Measurements from ENCODE around the gene NDUFA8. TPM values are rescaled to one million over a fixed set of nuclear protein-coding genes. Genes with fewer than 3 reads are reported as not detected.

Gene NDUFA8
- total RNA-seq, 4 donors from 2014 or later: 16.1 to 59.5 (median 40.3) TPM

- in situ Hi-C loops (cut with MboI; ENCODE audit: low pct_ligation_motif_present in 1 of 4, low pct_unique_long_range_greater_than_20kb in 1 of 4, low sequenced_read_pairs in 3 of 4): loop anchor here in 3 of 4 donors (10.0 to 25.0 kb wide), 4 partner anchors 215 to 332 kb away; no protein-coding TSS in a partner anchor
- H3K4me3 ChIP-seq: no peak overlapping the region
These were observed 29.6 kb downstream of the NDUFA8 start for GRCh38 chr9:122129969-122130368.

DNA sequence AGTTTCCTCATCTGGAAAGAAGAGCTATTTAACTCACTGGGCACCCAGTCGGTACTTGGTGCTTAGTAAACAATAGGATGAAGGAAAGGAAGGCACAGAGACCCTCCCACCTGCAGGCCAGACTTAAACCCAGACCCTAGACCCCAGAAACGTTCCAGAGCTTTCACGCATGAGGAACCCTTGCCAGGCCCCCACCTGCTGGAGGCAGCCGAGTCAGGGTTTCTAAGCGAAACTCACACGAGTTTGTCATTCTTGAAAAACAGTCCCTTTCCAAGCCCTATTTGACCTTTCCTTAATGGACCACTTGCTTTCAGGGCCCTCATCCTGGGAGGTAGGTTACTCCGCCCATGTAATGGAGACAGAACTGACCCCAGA is 30.6 kb downstream of the NDUFA8 start:
- Histone ChIP-seq H3K4me3 (no peak overlapping the region), H3K36me3 (no peaks in the 10 kb centered on the region), H3K9me3 (no peaks in the 10 kb centered on the region), H3K27me3 (peaks cover 41% of the 10 kb centered on the region), H3K27ac (no peak overlapping the region), H3K4me1 (peaks cover 0 to 20% (median 8%) of the 10 kb centered on the region in 4 donors)
- in situ Hi-C loops (cut with MboI; ENCODE audit: low pct_ligation_motif_present in 1 of 4, low pct_unique_long_range_greater_than_20kb in 1 of 4, low sequenced_read_pairs in 3 of 4) (loop anchor here in 3 of 4 donors (10.0 to 25.0 kb wide), 4 partner anchors 216 to 333 kb away; no protein-coding TSS in a partner anchor), intact Hi-C loops (cut with DNase I; ENCODE audit: low total_unique reads) (loop anchor here (10.0 kb wide), 1 partner anchor 326 kb away; no protein-coding TSS in a partner anchor)
- WGBS, 2 donors (ENCODE audit: low coverage in 1 of 2): 73 to 80% methylated on average over 5 to 7 of the region's 7 CpGs
- no peak for TF ChIP-seq POLR2A (IDR thresholded peaks at IDR 0.05)
- TF ChIP-seq CTCF (IDR thresholded peaks at IDR 0.05): no peak
- TF ChIP-seq POLR2AphosphoS5 (IDR thresholded peaks at IDR 0.05): no peak
- TF ChIP-seq EP300 (IDR thresholded peaks at IDR 0.05; ENCODE audit: low read depth): no peak
- DNase-seq: no peak

More at GRCh38 chr9:122129969-122130368, 29.6 kb downstream of the NDUFA8 start:
- H3K4me1 ChIP-seq: peaks cover 0 to 20% (median 8%) of the 10 kb centered on the region in 4 donors
- H3K27me3 ChIP-seq: peaks cover 38% of the 10 kb centered on the region
- no peaks in the 10 kb centered on the region for H3K9me3 ChIP-seq
- no peaks in the 10 kb centered on the region for H3K36me3 ChIP-seq
- no peak for DNase-seq
- TF ChIP-seq EP300 (IDR thresholded peaks at IDR 0.05; ENCODE audit: low read depth) (no peak), POLR2AphosphoS5 (IDR thresholded peaks at IDR 0.05) (no peak), CTCF (IDR thresholded peaks at IDR 0.05) (no peak), POLR2A (IDR thresholded peaks at IDR 0.05) (no peak)
- WGBS, 2 donors (ENCODE audit: low coverage in 1 of 2): 91 to 100% methylated on average over 1 to 2 of the region's 2 CpGs
- intact Hi-C loops (cut with DNase I; ENCODE audit: low total_unique reads): loop anchor here (10.0 kb wide), 1 partner anchor 325 kb away; no protein-coding TSS in a partner anchor
- no peak overlapping the region for H3K27ac ChIP-seq

GRCh38 chr9:122128007-122128968 is 31.3 kb downstream of the NDUFA8 start:
- WGBS, 2 donors (ENCODE audit: low coverage in 1 of 2): 77% methylated on average over 22 of the region's 24 CpGs; no CpG with 5 or more reads in 1 of the 2 donors
- peaks cover 0 to 20% (median 8%) of the 10 kb centered on the region in 4 donors for H3K4me1 ChIP-seq
- H3K4me3 ChIP-seq: no peak overlapping the region
- no peak for DNase-seq
- no peaks in the 10 kb centered on the region for H3K9me3 ChIP-seq
- H3K27ac ChIP-seq: no peak overlapping the region
- H3K27me3 ChIP-seq: peaks cover 41% of the 10 kb centered on the region
- in situ Hi-C loops (cut with MboI; ENCODE audit: low pct_ligation_motif_present in 1 of 4, low pct_unique_long_range_greater_than_20kb in 1 of 4, low sequenced_read_pairs in 3 of 4) (loop anchor here in 3 of 4 donors (10.0 to 25.0 kb wide), 4 partner anchors 217 to 334 kb away; no protein-coding TSS in a partner anchor), intact Hi-C loops (cut with DNase I; ENCODE audit: low total_unique reads) (loop anchor here (10.0 kb wide), 1 partner anchor 327 kb away; no protein-coding TSS in a partner anchor)
- no peak for TF ChIP-seq POLR2A (IDR thresholded peaks at IDR 0.05)
- no peaks in the 10 kb centered on the region for H3K36me3 ChIP-seq

DNA sequence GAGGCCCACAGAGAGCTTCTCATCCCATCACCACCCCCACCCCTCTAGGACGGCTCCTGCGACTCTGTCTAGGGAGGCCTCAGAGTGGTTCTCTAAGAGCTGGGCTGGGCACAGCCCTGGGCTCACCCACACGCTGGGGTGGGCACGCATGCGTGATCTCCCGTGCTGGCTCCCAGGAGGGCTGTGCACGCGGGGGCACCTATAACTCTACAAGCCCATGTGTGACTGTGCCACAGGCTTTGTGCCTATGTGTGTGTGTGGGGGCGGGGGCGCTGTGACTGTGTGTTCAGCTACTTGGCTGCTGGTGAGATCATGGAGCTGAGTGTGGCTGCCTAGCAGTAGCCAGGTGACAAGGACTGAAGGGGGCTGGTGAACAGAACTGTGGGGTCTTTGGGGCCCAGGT is 32.2 kb downstream of the NDUFA8 start:
- WGBS, 2 donors (ENCODE audit: low coverage in 1 of 2): 55% methylated on average over 4 of the region's 10 CpGs; no CpG with 5 or more reads in 1 of the 2 donors
- no peak for DNase-seq

More for the DNA sequence above, 32.2 kb downstream of the NDUFA8 start:
- Histone ChIP-seq H3K4me1 (peaks cover 0 to 20% (median 8%) of the 10 kb centered on the region in 4 donors), H3K27ac (no peak overlapping the region), H3K27me3 (peaks cover 41% of the 10 kb centered on the region), H3K36me3 (no peaks in the 10 kb centered on the region), H3K4me3 (no peak overlapping the region), H3K9me3 (no peaks in the 10 kb centered on the region)
- TF ChIP-seq POLR2A (IDR thresholded peaks at IDR 0.05): no peak
- no peak for TF ChIP-seq CTCF (IDR thresholded peaks at IDR 0.05)
- TF ChIP-seq POLR2AphosphoS5 (IDR thresholded peaks at IDR 0.05): no peak
- in situ Hi-C loops (cut with MboI; ENCODE audit: low pct_ligation_motif_present in 1 of 4, low pct_unique_long_range_greater_than_20kb in 1 of 4, low sequenced_read_pairs in 3 of 4) (loop anchor here in 3 of 4 donors (10.0 to 25.0 kb wide), 4 partner anchors 217 to 335 kb away; no protein-coding TSS in a partner anchor), intact Hi-C loops (cut with DNase I; ENCODE audit: low total_unique reads) (loop anchor here (10.0 kb wide), 1 partner anchor 327 kb away; no protein-coding TSS in a partner anchor)

Measured in transverse colon (tissue), 4 donors.